ENCODE measurements around the gene U2SURP.

The U2SURP gene

GRCh38 chr3:143098032-143098764, 96.8 kb downstream of the U2SURP start:
- in situ Hi-C loops (cut with MboI; ENCODE audit: low sequenced_read_pairs), result no loop called here

- in situ Hi-C loops (cut with MboI; ENCODE audit: low sequenced_read_pairs), result no loop called here
Observed at GRCh38 chr3:143099210-143099609, 97.8 kb downstream of the U2SURP start.

DNA sequence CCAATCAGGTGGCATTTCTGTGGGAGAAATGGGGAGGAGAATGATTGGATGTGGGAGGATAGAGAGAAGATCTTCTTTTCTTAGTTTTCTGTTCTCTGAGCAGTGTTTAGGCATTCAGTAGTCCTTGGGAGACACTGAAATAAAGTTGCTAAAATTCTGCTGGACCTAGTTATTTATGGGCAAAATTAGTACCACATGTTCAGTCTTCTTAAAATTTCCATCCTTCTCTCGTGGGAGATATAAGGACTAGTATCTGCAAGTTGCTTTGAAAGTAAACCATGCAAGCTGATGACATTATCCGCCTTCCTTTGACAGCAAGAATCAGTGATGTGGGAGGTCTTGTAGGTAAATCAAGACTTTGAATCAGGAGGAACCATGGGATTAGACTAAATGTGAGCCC, 98.3 kb downstream of the U2SURP start:
- in situ Hi-C loops (cut with MboI; ENCODE audit: low sequenced_read_pairs), result no loop called here

GRCh38 chr3:143100451-143100850, 99.1 kb downstream of the U2SURP start:
- in situ Hi-C loops (cut with MboI; ENCODE audit: low sequenced_read_pairs), result no loop called here

DNA sequence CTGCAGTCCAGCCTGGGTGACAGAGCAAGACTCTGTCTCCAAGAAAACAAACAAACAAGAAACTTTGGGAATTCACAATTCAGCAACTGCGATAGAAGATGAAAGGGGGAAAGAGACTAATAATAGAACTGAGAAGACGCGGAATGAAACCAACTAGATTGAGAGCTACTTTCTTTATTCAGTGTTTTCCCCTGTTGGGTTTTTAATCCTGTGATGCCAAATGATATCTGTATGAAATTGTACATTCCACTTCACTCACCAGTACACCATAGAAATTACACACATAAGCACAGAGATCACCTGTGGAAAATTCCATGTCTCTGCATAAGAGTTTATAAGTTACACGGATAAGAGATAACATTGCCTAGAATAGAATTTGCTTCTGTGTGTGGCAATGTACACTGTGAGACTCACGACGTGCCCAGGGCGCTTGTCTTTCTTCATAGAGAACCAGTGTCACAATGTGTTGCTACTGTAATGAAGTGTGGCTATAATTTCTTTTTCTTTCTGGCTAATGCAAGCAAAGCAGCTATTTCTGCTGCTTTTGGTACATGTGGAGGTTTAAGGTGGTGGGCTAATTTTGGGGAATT, 100.5 kb downstream of the U2SURP start:
- in situ Hi-C loops (cut with MboI; ENCODE audit: low sequenced_read_pairs), result no loop called here

GRCh38 chr3:143103652-143104051, 102.3 kb downstream of the U2SURP start:
- in situ Hi-C loops (cut with MboI; ENCODE audit: low sequenced_read_pairs), result no loop called here

GRCh38 chr3:143105170-143105569, 103.8 kb downstream of the U2SURP start:
- in situ Hi-C loops (cut with MboI; ENCODE audit: low sequenced_read_pairs), result no loop called here

GRCh38 chr3:143109861-143110260, 108.5 kb downstream of the U2SURP start:
- in situ Hi-C loops (cut with MboI; ENCODE audit: low sequenced_read_pairs), result no loop called here

Data from HL-60/S4 (cell line).